ENCODE measurements around the gene SORBS2. TPM values are rescaled to one million over a fixed set of nuclear protein-coding genes. Genes with fewer than 3 reads are reported as not detected.
"Not testable (repeated sequence)": the region's sequence is repeated elsewhere in the genome, so short reads cannot be mapped to it uniquely, and the experiment has no call there.

The SORBS2 gene
- polyA plus RNA-seq, 3 donors from 2014 or later: 2.6 to 5.8 TPM; not detected in 1

DNA sequence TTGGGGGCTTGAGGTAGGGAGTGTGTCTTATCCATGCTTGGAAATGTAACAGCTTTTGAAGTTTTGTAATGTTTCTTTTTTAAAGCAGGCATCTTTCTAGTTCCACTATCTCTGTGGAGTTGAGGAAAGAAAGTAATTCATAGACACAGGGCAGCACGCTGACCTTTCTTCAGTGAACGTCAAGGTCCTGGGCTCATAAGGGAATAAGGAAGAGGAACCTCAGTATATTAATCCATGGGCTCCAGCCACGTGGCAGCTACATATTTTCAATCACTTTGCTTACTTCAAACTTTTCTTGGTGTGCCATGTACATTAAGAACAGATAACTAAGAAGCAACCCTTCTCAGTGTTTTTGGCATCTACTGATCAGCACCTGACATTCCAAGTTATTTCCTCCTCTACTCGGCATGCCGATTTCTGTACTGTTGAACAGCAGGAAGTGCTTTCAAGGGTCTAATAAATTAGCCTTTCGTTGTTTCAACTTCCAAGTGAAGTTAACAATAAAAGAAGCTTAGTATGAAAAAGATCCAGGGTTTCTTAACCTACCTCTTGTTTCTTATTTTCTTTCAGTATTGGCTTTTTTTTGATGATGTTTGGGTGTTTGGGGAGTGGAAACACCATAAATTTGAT is 88.2 kb downstream of the SORBS2 start:
- no peaks in the 10 kb centered on the region for H3K4me1 Mint-ChIP-seq
- no peaks in the 10 kb centered on the region for H3K9me3 Mint-ChIP-seq
- DNase-seq: no peak
- H3K4me3 Mint-ChIP-seq: no peak overlapping the region
- H3K27me3 Mint-ChIP-seq (ENCODE audit: low read depth in 3 of 3): peaks cover 0 to 4% (median 0%) of the 10 kb centered on the region in 3 donors
- no peaks in the 10 kb centered on the region for H3K36me3 Mint-ChIP-seq
- H3K27ac Mint-ChIP-seq: no peak overlapping the region

DNA sequence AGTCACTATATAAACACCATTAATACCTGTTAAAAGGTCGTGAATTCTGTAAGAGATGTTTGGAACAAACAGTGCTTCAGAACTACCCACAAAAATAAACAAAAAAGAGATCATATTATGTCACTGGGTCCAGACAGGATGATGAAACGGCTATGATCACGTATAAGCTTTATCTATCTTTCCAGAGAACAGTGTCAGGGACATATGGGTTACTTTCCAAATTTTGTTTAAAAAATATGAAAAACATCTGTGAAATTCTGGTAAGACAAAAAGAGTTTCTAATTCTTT is 90.0 kb downstream of the SORBS2 start:
- Mint-ChIP-seq H3K9me3 (peaks cover 0 to 2% (median 0%) of the 10 kb centered on the region in 6 donors), H3K27ac (no peak overlapping the region), H3K4me3 (no peak overlapping the region), H3K27me3 (ENCODE audit: low read depth in 3 of 3) (peaks cover 0 to 4% (median 0%) of the 10 kb centered on the region in 3 donors), H3K4me1 (peaks cover 0 to 8% of the 10 kb centered on the region in 2 donors), H3K36me3 (no peaks in the 10 kb centered on the region)
- DNase-seq: no peak

DNA sequence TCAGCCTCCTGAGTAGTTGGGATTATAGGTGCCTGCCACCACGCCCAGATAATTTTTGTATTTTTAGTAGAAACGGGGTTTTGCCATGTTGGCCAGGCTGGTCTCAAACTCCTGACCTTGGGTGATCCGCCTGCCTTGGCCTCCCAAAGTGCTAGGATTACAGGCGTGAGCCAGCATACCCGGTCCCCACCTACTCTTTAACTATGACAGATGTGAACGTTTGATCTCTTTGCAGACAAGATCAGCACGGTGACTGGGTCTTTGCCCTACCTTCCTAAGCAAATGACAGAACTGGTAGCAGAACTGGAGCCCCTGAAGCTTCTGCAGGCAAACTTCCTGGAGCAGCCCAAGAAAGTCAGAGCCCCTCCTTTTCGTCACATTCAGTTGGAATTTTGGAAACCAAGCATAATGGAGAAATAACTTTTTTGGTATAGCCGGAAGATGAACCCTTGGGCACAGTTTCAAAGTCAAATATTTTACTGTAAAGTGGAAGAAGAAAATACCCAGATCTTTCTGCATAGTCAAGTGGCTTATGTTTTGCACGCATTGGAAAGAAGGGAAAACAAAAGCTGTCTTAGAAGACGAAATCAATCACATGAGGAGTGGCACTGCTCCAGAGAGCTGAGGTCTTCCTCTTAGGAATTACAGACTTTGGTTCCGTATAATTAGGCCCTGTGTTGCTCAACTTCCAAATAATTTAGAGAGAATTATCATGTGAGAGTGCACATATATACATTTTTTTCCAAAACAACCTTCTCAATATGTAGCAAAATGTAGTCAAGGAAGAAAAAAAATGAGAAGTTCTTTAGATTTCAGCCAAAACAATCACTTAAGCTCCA is 90.6 kb downstream of the SORBS2 start:
- peaks cover 0 to 1% (median 0%) of the 10 kb centered on the region in 3 donors for H3K27me3 Mint-ChIP-seq (ENCODE audit: low read depth in 3 of 3)
- peaks cover 0 to 8% of the 10 kb centered on the region in 2 donors for H3K4me1 Mint-ChIP-seq
- no peaks in the 10 kb centered on the region for H3K36me3 Mint-ChIP-seq
- no peak overlapping the region for H3K27ac Mint-ChIP-seq
- DNase-seq: no peak
- H3K4me3 Mint-ChIP-seq: no peak overlapping the region
- H3K9me3 Mint-ChIP-seq: peaks cover 0 to 2% (median 0%) of the 10 kb centered on the region in 6 donors

DNA sequence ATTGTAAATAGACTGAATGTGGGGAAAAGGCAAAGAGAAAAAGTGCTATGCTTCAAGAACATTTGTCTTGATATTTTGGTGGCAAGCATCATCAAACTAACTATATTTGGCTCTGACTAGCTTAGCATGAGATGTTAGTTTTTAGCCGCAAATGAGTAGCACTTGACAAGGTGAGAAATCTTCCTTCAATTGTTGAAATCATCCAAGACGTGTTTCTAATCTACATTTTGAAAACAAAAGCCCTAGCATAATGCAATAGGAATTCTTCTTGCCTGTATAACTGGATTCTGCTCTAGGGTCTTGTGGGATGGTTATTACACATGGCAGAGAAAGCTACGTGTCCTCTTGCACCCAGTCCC is 92.5 kb downstream of the SORBS2 start:
- Mint-ChIP-seq H3K27me3 (ENCODE audit: low read depth in 3 of 3) (peaks cover 0 to 1% (median 0%) of the 10 kb centered on the region in 3 donors), H3K4me3 (no peak overlapping the region), H3K4me1 (peaks cover 0 to 8% of the 10 kb centered on the region in 2 donors), H3K27ac (no peak overlapping the region), H3K9me3 (peaks cover 0 to 2% (median 0%) of the 10 kb centered on the region in 6 donors), H3K36me3 (no peaks in the 10 kb centered on the region)
- DNase-seq: no peak

DNA sequence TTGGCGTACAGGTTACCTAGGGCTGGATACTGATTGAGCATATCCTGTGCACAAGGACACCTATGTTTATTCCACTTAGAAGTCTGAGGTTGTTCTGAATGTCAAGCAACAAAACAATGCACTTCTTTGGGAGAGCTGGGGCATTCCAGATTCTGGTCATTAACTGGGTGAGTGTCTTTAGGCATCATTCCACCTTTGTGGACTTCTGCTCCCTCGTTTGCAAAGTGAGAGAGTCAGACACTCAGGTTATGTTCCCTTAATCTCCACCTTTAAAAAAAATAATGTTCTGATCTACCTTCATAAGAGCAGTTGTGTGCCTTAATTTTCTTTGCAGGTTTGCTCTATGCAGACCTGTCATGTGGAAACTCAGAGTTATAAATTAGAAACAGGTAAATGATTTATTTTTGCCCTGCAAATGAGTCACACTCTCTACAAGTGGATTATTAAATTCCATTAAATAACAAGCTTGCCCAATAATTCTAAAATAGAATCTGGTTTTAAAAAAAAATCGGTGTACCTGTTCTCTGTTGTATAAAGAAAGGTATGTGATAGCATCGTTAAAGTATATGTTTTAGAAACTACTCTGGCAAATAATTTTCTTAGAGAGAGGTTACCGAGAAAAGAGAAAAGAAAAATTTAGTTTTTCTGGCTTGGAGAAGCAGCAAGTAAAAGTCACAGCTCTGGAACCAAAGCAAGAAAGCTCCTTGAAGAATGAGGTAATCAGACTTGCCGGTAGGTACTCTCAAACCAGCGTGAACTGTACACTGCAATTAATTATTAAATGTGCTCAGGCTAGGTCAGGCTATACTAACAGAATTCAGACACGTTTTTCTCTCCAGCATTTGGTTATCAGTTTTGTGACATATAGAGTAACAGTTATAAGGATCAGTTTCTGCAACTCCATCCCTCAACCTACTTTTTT is 93.2 kb downstream of the SORBS2 start:
- Mint-ChIP-seq H3K4me3 (no peak overlapping the region), H3K27ac (no peak overlapping the region), H3K36me3 (no peaks in the 10 kb centered on the region), H3K27me3 (ENCODE audit: low read depth in 3 of 3) (peaks cover 0 to 1% (median 0%) of the 10 kb centered on the region in 3 donors), H3K9me3 (peaks cover 0 to 2% (median 0%) of the 10 kb centered on the region in 6 donors), H3K4me1 (peaks cover 0 to 8% of the 10 kb centered on the region in 2 donors)
- DNase-seq: no peak

DNA sequence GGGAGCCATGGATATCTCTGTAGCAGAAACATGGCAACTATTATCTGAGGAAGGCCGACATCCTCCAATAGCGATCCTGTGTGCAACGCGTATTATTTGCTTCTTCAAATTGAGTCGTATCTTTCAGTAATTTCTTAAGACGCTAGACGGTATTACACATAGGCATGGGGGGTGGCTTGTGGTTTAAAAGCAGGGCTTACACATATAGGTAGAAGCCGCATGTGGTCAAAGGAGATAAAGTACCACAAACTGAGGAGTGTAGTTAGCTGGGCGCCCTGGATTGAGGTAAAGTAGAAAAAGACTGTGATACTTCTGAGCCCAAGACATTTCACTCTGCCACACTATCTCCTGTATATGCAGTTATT is 94.6 kb downstream of the SORBS2 start:
- H3K9me3 Mint-ChIP-seq: peaks cover 0 to 2% (median 0%) of the 10 kb centered on the region in 6 donors

DNA sequence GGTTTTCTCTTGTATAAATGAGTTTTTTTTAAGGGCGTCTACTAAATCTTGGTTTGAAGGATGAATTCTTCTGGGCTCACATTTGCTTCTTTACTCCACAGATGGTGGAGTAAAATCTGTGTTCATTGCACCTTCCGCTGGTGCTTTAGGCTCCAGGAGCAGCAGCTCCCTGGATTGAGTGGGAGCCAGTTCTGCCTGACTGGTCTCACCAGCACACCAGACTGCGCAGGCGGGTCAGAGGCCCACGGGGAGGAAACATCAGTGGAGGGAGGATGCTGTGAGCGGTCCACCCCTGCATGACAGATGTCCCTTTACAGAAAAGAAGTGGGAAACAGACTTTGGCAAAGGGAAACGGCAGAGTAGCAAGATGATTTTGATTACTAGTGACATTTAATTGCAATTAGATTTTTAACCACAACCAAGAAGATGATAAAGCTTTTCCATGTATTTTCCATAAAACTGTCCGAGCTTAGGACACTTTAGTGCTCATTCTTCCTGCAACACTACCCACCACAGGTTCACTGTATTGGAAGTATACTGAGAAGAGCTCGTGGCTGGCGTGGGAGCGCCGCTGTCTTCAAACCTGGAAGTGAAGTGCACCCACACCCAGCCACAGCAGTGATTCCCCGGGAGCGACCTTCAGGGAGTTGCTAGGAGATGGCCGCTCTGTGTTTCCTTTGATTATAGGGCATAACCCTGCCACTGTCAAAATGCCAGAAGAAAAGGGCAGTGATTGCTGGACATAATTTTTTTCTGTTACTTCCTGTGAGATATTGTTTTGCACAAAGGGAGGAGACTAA is 95.2 kb downstream of the SORBS2 start:
- no peak for DNase-seq
- no peak overlapping the region for H3K27ac Mint-ChIP-seq
- H3K4me3 Mint-ChIP-seq: no peak overlapping the region
- H3K9me3 Mint-ChIP-seq: peaks cover 0 to 2% (median 0%) of the 10 kb centered on the region in 6 donors
- H3K36me3 Mint-ChIP-seq: peaks cover 0 to 3% (median 0%) of the 10 kb centered on the region in 3 donors
- H3K4me1 Mint-ChIP-seq: peaks cover 0 to 8% of the 10 kb centered on the region in 2 donors
- peaks cover 0 to 1% (median 0%) of the 10 kb centered on the region in 3 donors for H3K27me3 Mint-ChIP-seq (ENCODE audit: low read depth in 3 of 3)

More for the DNA sequence above, 94.6 kb downstream of the SORBS2 start:
- Mint-ChIP-seq H3K4me3 (no peak overlapping the region), H3K36me3 (peaks cover 0 to 3% (median 0%) of the 10 kb centered on the region in 3 donors), H3K27me3 (ENCODE audit: low read depth in 3 of 3) (peaks cover 0 to 1% (median 0%) of the 10 kb centered on the region in 3 donors), H3K4me1 (peaks cover 0 to 8% of the 10 kb centered on the region in 2 donors), H3K27ac (no peak overlapping the region)
- DNase-seq: no peak

DNA sequence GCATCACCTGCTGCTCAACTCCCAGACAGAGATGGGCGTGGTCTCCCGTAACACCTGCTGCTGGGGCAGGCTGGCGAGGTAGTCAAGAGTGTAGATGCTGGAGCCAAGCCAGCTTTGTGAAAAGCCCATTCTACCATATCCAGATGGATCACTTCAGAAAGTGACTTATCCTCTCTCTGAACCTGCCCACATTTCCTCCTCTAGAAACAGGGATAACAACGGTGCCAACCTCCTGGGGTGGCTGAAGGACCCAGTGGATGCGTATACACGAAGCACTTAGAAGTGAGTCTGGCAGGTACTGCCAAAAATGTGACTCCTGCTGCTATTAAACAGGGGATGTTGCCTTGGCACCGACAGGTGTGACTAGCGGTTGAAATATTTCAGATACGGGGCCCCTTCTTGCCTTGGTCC is 95.8 kb downstream of the SORBS2 start:
- H3K36me3 Mint-ChIP-seq: peaks cover 0 to 3% (median 0%) of the 10 kb centered on the region in 3 donors
- peaks cover 0 to 2% (median 0%) of the 10 kb centered on the region in 3 donors for H3K27me3 Mint-ChIP-seq (ENCODE audit: low read depth in 3 of 3)
- H3K4me1 Mint-ChIP-seq: peaks cover 0 to 8% of the 10 kb centered on the region in 2 donors
- no peak overlapping the region for H3K4me3 Mint-ChIP-seq
- H3K27ac Mint-ChIP-seq: no peak overlapping the region
- DNase-seq: no peak
- H3K9me3 Mint-ChIP-seq: peaks cover 0 to 2% (median 0%) of the 10 kb centered on the region in 6 donors

DNA sequence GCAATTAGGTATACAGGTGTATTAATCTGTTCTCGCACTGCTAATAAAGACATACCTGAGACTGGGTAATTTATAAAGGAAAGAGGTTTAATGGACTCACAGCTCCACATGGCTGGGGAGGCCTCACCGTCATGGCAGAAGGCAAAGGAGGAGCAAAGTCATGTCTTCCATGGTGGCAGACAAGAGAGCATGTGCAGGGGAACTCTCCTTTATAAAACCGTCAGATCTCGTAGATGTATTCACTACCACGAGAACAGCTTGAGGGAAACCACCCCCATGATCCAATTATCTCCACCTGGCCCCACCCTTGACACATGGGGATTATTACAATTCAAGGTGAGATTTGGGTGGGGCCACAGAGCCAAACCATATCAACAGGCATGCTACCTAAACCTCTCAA is 97.5 kb downstream of the SORBS2 start:
- H3K4me1 Mint-ChIP-seq; H3K36me3 Mint-ChIP-seq; H3K4me3 Mint-ChIP-seq; DNase-seq; H3K9me3 Mint-ChIP-seq; H3K27me3 Mint-ChIP-seq (ENCODE audit: low read depth in 3 of 3); H3K27ac Mint-ChIP-seq: not testable (repeated sequence)

DNA sequence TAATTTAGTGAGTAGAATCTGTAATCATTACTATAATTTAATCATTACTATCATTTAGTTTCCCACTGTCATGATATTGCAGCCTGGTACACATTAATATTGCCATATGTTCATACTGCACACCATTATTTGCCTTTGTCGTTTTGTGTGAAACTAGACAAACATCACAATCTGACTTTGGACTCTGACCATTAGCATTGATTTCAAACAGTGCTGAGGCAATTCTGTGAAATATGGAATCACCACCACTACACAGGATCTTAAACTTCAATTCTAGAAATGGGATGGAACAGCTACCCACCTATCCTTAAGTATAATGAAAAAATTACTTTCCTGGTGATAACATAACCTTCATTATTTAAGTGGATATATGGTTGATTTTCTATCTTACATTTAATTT is 98.3 kb downstream of the SORBS2 start:
- Mint-ChIP-seq H3K27ac (no peak overlapping the region), H3K4me1 (peaks cover 0 to 8% of the 10 kb centered on the region in 2 donors), H3K27me3 (ENCODE audit: low read depth in 3 of 3) (peaks cover 2 to 3% (median 2%) of the 10 kb centered on the region in 3 donors), H3K36me3 (peaks cover 0 to 3% (median 0%) of the 10 kb centered on the region in 3 donors), H3K9me3 (peaks cover 0 to 2% (median 0%) of the 10 kb centered on the region in 6 donors), H3K4me3 (no peak overlapping the region)
- no peak for DNase-seq

DNA sequence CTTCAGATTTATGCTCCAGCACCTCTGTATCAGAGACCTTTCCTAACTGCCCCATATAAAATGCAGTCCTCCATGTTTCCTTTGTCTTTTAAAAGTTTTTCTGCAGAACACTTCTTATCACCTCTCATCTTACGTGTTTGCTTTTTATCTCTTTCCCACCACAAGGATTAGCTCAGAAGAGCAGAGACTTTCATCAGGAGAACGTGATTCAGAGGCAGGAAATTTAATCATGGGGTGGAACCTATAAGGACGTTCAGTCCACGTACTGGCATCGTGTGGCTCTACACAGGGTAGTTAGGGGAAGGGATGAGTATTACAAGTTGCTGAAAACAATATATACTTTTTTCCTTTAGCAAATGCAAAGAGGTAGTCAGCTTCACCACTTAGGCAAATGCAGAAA is 98.7 kb downstream of the SORBS2 start:
- H3K27ac Mint-ChIP-seq: no peak overlapping the region
- H3K4me1 Mint-ChIP-seq: peaks cover 0 to 8% of the 10 kb centered on the region in 2 donors
- DNase-seq: no peak
- peaks cover 0 to 2% (median 0%) of the 10 kb centered on the region in 6 donors for H3K9me3 Mint-ChIP-seq
- H3K27me3 Mint-ChIP-seq (ENCODE audit: low read depth in 3 of 3): peaks cover 2 to 3% (median 2%) of the 10 kb centered on the region in 3 donors
- peaks cover 0 to 3% (median 0%) of the 10 kb centered on the region in 3 donors for H3K36me3 Mint-ChIP-seq
- no peak overlapping the region for H3K4me3 Mint-ChIP-seq

DNA sequence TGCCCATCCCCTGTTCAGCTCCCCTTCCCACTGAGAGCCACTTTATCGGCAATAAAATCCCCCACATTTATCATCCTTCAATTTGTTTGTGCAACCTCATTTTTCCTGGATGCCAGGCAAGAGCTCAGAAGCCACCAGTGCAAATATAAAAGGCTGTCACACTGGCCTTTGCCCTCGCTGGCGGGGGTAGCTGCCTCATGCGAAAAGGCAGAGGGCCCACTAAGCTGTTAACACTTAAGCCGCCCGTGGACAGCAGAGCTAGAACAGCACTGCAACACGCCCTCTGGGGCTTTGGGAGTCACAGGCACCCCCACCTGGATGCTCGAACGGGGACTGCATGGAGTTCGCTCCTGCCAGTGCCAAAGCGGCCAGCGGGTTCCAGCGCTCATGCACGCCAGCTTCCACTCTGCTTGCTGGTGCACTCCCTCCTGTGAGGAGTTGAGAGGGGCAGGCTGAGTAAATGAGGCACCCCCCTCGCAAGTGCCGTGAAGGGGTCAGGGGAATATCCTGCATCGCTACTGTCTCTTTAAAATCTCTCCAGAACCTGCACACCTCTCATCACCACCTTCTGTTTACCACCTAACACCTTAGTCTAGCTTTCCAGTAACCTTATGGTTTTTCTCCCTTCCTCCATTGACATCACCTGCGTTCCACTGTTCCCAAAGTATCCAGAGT is 99.5 kb downstream of the SORBS2 start:
- no peak for DNase-seq
- Mint-ChIP-seq H3K27me3 (ENCODE audit: low read depth in 3 of 3) (peaks cover 2 to 3% (median 2%) of the 10 kb centered on the region in 3 donors), H3K9me3 (peaks cover 0 to 2% (median 0%) of the 10 kb centered on the region in 6 donors), H3K36me3 (peaks cover 0 to 3% (median 0%) of the 10 kb centered on the region in 3 donors), H3K27ac (no peak overlapping the region), H3K4me1 (peaks cover 0 to 5% of the 10 kb centered on the region in 2 donors), H3K4me3 (no peak overlapping the region)
